SU-DHL-6 (cell line): Measurements from ENCODE around the gene ZBTB16.

Experiments
- H2AFZ ChIP-seq: fragments of 200-600 bp; sonication (generic); 2 replicates; pipeline ENCODE4 v1.6.1; 2014; ENCODE audit warnings: low read depth, mild to moderate bottlenecking, moderate library complexity, mixed read lengths, antibody characterized with exemption, low read length; ENCODE audit not compliant: severe bottlenecking
- H3F3A ChIP-seq: fragments of 200-600 bp; shearing (Covaris generic); 2 replicates; pipeline ENCODE4 v1.6.0; 2016; ENCODE audit warnings: antibody characterized with exemption, mild to moderate bottlenecking; ENCODE audit not compliant: insufficient read depth
- H3K27ac ChIP-seq: fragments of 200-600 bp; sonication (generic); 2 replicates; pipeline ENCODE4 v1.5.1; 2016; ENCODE audit warnings: low read depth, mild to moderate bottlenecking, low read length, moderate library complexity, mixed read lengths
- H3K27me3 ChIP-seq: fragments of 200-600 bp; sonication (generic), shearing (Covaris generic); 2 replicates; pipeline ENCODE4 v1.6.0; 2014; ENCODE audit warnings: mild to moderate bottlenecking, low read length
- H3K36me3 ChIP-seq: fragments of 200-600 bp; sonication (generic); 2 replicates; pipeline ENCODE4 v1.6.1; 2014; ENCODE audit warnings: mild to moderate bottlenecking, low read length, mixed read lengths
- H3K4me2 ChIP-seq: fragments of 300-600, 200-600 bp; shearing (Covaris generic), sonication (generic); 2 replicates; pipeline ENCODE4 v1.6.0; 2014; ENCODE audit warnings: low read length, low read depth, mild to moderate bottlenecking; ENCODE audit not compliant: poor library complexity, severe bottlenecking
- H3K4me3 ChIP-seq: fragments of 200-600 bp; sonication (generic); 2 replicates; pipeline ENCODE4 v1.5.1; 2014; ENCODE audit warnings: antibody characterized with exemption, low read length, mild to moderate bottlenecking, mixed read lengths; ENCODE audit not compliant: insufficient read depth, poor library complexity, severe bottlenecking
- H3K79me2 ChIP-seq: fragments of 200-600 bp; sonication (generic); 2 replicates; pipeline ENCODE4 v1.6.1; 2014; ENCODE audit warnings: mild to moderate bottlenecking, low read length, moderate library complexity; ENCODE audit not compliant: insufficient read depth
- H3K9ac ChIP-seq: fragments of 200-600 bp; sonication (generic); 2 replicates; pipeline ENCODE4 v1.7.0; 2014; ENCODE audit warnings: mild to moderate bottlenecking, low read length
- H3K9me2 ChIP-seq: fragments of 200-600 bp; sonication (generic); replicated peaks from 2 replicates; pipeline ENCODE4 v1.6.1; 2014; ENCODE audit warnings: low read length; ENCODE audit not compliant: insufficient read depth
- H3K9me3 ChIP-seq: fragments of 200-600 bp; sonication (generic); 2 replicates; pipeline ENCODE4 v1.6.1; 2014; ENCODE audit warnings: low read length, mixed read lengths; ENCODE audit not compliant: insufficient read depth
- H4K20me1 ChIP-seq: fragments of 200-600 bp; sonication (generic); 2 replicates; pipeline ENCODE4 v1.6.1; 2014; ENCODE audit warnings: low read depth, mild to moderate bottlenecking, antibody characterized with exemption, low read length, moderate library complexity, mixed read lengths
- CTCF ChIP-seq: fragments of 200-600 bp; sonication (generic); IDR thresholded peaks from one replicate; pipeline ENCODE4 v1.5.1; 2017; ENCODE audit warnings: antibody characterized with exemption, mild to moderate bottlenecking, low read length, moderate library complexity; ENCODE audit not compliant: insufficient read depth, poor library complexity, severe bottlenecking
- EZH2phosphoT487 ChIP-seq: fragments of 200-600 bp; sonication (generic), shearing (Covaris generic); conservative IDR thresholded peaks from 2 replicates; pipeline ENCODE4 v1.6.1; 2018; ENCODE audit warnings: mild to moderate bottlenecking, antibody characterized with exemption, low read length, moderate library complexity, mixed read lengths

ZBTB16 gene

DNA sequence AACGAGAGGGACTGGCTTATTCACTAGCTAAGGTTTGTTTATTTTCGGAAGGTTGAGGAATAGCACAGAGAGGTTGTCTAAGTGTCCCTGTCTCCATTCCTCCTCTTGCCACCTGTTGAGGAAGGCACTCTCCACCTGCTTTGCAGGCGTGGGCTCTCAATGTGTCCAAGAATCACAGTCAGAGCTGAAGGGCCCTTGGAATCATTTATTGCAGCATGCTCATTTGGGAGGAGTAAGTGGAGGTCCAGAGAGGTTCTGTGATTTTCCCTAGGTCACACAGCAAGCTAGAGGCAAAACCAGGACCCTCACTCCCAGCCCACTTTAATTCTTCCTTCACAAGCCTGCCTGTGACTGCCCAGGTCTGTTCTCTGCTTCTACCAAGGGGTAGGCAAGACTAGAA lies 21.3 kb downstream of the ZBTB16 start:
- Histone ChIP-seq H3K79me2 (no peaks in the 10 kb centered on the region), H3K27ac (no peak overlapping the region), H3K4me2 (no peak overlapping the region), H3K9me3 (no peaks in the 10 kb centered on the region), H3K4me3 (no peak overlapping the region), H3K9ac (no peak overlapping the region), H4K20me1 (no peaks in the 10 kb centered on the region), H3F3A (no peaks in the 10 kb centered on the region), H3K9me2 (no peaks in the 10 kb centered on the region), H2AFZ (no peak overlapping the region), H3K27me3 (peaks cover 3% of the 10 kb centered on the region; the same call in 1 of the 2 replicates), H3K36me3 (no peaks in the 10 kb centered on the region)
- TF ChIP-seq EZH2phosphoT487: no peak
- TF ChIP-seq CTCF: no peak

GRCh38 chr11:114081641-114082414 lies 22.3 kb downstream of the ZBTB16 start:
- H3K36me3 ChIP-seq: no peaks in the 10 kb centered on the region
- TF ChIP-seq EZH2phosphoT487 (no peak), CTCF (no peak)
- H3K4me2 ChIP-seq: no peak overlapping the region
- no peaks in the 10 kb centered on the region for H3K9me3 ChIP-seq
- no peak overlapping the region for H2AFZ ChIP-seq
- no peaks in the 10 kb centered on the region for H3K9me2 ChIP-seq
- no peak overlapping the region for H3K27ac ChIP-seq
- H3K79me2 ChIP-seq: no peaks in the 10 kb centered on the region
- no peak overlapping the region for H3K4me3 ChIP-seq
- no peaks in the 10 kb centered on the region for H3F3A ChIP-seq
- peaks cover 3% of the 10 kb centered on the region; the same call in 1 of the 2 replicates for H3K27me3 ChIP-seq
- no peaks in the 10 kb centered on the region for H4K20me1 ChIP-seq
- H3K9ac ChIP-seq: no peak overlapping the region

DNA sequence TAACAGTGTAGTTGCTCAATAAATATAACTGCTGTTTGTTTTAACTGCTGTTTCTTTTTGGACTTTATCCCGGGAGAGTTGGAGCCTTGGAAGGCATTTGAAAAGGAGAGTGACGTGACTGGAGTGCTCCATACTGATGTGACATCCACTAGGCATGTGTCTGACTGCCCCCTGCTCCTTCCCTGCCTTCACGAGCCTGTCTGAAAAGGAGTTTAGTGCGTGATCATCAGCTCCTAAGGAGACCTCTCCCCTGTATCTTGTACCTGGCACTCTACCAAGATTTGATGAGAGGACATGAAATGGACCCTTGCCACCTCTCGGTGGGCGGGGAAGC lies 22.9 kb downstream of the ZBTB16 start:
- no peaks in the 10 kb centered on the region for H3K9me3 ChIP-seq
- H3K36me3 ChIP-seq: no peaks in the 10 kb centered on the region
- peaks cover 3% of the 10 kb centered on the region; the same call in 1 of the 2 replicates for H3K27me3 ChIP-seq
- H4K20me1 ChIP-seq: no peaks in the 10 kb centered on the region
- H3K27ac ChIP-seq: no peak overlapping the region
- TF ChIP-seq CTCF (no peak), EZH2phosphoT487 (no peak)
- H3K9me2 ChIP-seq: no peaks in the 10 kb centered on the region
- no peak overlapping the region for H3K9ac ChIP-seq
- H3K4me2 ChIP-seq: no peak overlapping the region
- no peaks in the 10 kb centered on the region for H3K79me2 ChIP-seq
- no peak overlapping the region for H3K4me3 ChIP-seq
- no peak overlapping the region for H2AFZ ChIP-seq
- H3F3A ChIP-seq: no peaks in the 10 kb centered on the region
